H1 (cell line): ENCODE results near the gene LTBP1. TPM values are rescaled to one million over a fixed set of nuclear protein-coding genes. Genes with fewer than 3 reads are reported as not detected.

ENCODE experiments used
- BRCA1 ChIP-seq: IDR thresholded peaks from 2 replicates; pipeline ENCODE4 v1.6.1; 2012; ENCODE audit warnings: low read depth, low read length, improper control_type of control experiment
- CEBPB ChIP-seq: IDR thresholded peaks from 2 replicates; pipeline ENCODE4 v1.6.1; 2012; ENCODE audit warnings: low read depth, low read length
- FOSL1 ChIP-seq: IDR thresholded peaks from 2 replicates; pipeline ENCODE4 v1.6.1; 2011; ENCODE audit warnings: mild to moderate bottlenecking, low read depth, low read length, moderate library complexity; ENCODE audit not compliant: insufficient read depth
- JUND ChIP-seq: IDR thresholded peaks from 2 replicates; pipeline ENCODE4 v1.6.1; 2011; ENCODE audit warnings: mild to moderate bottlenecking, improper control_type of control experiment, low read length
- NRF1 ChIP-seq: IDR thresholded peaks from 2 replicates; pipeline ENCODE4 v1.6.1; 2011; ENCODE audit warnings: mild to moderate bottlenecking, low read depth, low read length, improper control_type of control experiment
- POLR2AphosphoS5 ChIP-seq: IDR thresholded peaks from 2 replicates; pipeline ENCODE4 v1.6.1; 2011; ENCODE audit warnings: low read depth, low read length
- TCF12 ChIP-seq: IDR thresholded peaks from 2 replicates; pipeline ENCODE4 v1.6.1; 2011; ENCODE audit warnings: low read depth, mild to moderate bottlenecking, low read length
- TEAD4 ChIP-seq: IDR thresholded peaks from 2 replicates; pipeline ENCODE4 v1.6.1; 2012; ENCODE audit warnings: low read depth, low read length, inconsistent platforms, mixed read lengths
- polyA plus RNA-seq, 7 experiments: library from polyadenylated mRNA; depleted of rRNA in 3 of 7; stranded (reverse) in 5 of 7; unstranded in 2 of 7; fragments of >200 nt in 5 of 7; fragments of 200-250 nt in 2 of 7; gene quantifications; 1 replicate in 5 of 7; 2 replicates in 1 of 7; 4 replicates in 1 of 7; pipeline versions ENCODE4 v1.2.1 to v1.2.3, GENCODE V29; 2011 to 2013; ENCODE audit warnings: missing spikeins in 2 of 7, mixed read lengths in 2 of 7
- total RNA-seq: library from RNA; stranded (reverse); fragmentation: NEBNext Ultra II Directional; extraction: Animal tissue kit (Norgen Biotek cat#: 25700); gene quantifications from 2 replicates; pipeline ENCODE4 v1.2.1, GENCODE V29; 2021
- TF ChIP-seq, protein P1 (sequence below): fragments of 300-600 bp; sonication (generic); IDR thresholded peaks from 2 replicates; pipeline ENCODE4 v1.7.1; 2012; ENCODE audit warnings: low read length, moderate library complexity, mild to moderate bottlenecking, inconsistent platforms; ENCODE audit not compliant: insufficient replicate concordance
- TF ChIP-seq, protein P2 (sequence below), 3 experiments: IDR thresholded peaks; 1 replicate in 2 of 3; 2 replicates in 1 of 3; pipeline versions ENCODE4 v1.5.1 to v1.6.1; 2011; ENCODE audit warnings: low read length in 3 of 3, mild to moderate bottlenecking in 3 of 3, inconsistent platforms in 2 of 3, low read depth in 1 of 3, moderate library complexity in 1 of 3; ENCODE audit not compliant: insufficient read depth in 1 of 3; ENCODE audit errors: control extremely low read depth in 1 of 3

Gene LTBP1
- total and polyA plus RNA-seq, 2 of the 8 experiments (the other 6 are each of a cell fraction or from before 2014, with no cell fraction given) = 15.4 to 24.7 TPM

GRCh38 chr2:33442528-33443079, 495.9 kb downstream of the LTBP1 start (continued):
- TF ChIP-seq, protein P1, sequence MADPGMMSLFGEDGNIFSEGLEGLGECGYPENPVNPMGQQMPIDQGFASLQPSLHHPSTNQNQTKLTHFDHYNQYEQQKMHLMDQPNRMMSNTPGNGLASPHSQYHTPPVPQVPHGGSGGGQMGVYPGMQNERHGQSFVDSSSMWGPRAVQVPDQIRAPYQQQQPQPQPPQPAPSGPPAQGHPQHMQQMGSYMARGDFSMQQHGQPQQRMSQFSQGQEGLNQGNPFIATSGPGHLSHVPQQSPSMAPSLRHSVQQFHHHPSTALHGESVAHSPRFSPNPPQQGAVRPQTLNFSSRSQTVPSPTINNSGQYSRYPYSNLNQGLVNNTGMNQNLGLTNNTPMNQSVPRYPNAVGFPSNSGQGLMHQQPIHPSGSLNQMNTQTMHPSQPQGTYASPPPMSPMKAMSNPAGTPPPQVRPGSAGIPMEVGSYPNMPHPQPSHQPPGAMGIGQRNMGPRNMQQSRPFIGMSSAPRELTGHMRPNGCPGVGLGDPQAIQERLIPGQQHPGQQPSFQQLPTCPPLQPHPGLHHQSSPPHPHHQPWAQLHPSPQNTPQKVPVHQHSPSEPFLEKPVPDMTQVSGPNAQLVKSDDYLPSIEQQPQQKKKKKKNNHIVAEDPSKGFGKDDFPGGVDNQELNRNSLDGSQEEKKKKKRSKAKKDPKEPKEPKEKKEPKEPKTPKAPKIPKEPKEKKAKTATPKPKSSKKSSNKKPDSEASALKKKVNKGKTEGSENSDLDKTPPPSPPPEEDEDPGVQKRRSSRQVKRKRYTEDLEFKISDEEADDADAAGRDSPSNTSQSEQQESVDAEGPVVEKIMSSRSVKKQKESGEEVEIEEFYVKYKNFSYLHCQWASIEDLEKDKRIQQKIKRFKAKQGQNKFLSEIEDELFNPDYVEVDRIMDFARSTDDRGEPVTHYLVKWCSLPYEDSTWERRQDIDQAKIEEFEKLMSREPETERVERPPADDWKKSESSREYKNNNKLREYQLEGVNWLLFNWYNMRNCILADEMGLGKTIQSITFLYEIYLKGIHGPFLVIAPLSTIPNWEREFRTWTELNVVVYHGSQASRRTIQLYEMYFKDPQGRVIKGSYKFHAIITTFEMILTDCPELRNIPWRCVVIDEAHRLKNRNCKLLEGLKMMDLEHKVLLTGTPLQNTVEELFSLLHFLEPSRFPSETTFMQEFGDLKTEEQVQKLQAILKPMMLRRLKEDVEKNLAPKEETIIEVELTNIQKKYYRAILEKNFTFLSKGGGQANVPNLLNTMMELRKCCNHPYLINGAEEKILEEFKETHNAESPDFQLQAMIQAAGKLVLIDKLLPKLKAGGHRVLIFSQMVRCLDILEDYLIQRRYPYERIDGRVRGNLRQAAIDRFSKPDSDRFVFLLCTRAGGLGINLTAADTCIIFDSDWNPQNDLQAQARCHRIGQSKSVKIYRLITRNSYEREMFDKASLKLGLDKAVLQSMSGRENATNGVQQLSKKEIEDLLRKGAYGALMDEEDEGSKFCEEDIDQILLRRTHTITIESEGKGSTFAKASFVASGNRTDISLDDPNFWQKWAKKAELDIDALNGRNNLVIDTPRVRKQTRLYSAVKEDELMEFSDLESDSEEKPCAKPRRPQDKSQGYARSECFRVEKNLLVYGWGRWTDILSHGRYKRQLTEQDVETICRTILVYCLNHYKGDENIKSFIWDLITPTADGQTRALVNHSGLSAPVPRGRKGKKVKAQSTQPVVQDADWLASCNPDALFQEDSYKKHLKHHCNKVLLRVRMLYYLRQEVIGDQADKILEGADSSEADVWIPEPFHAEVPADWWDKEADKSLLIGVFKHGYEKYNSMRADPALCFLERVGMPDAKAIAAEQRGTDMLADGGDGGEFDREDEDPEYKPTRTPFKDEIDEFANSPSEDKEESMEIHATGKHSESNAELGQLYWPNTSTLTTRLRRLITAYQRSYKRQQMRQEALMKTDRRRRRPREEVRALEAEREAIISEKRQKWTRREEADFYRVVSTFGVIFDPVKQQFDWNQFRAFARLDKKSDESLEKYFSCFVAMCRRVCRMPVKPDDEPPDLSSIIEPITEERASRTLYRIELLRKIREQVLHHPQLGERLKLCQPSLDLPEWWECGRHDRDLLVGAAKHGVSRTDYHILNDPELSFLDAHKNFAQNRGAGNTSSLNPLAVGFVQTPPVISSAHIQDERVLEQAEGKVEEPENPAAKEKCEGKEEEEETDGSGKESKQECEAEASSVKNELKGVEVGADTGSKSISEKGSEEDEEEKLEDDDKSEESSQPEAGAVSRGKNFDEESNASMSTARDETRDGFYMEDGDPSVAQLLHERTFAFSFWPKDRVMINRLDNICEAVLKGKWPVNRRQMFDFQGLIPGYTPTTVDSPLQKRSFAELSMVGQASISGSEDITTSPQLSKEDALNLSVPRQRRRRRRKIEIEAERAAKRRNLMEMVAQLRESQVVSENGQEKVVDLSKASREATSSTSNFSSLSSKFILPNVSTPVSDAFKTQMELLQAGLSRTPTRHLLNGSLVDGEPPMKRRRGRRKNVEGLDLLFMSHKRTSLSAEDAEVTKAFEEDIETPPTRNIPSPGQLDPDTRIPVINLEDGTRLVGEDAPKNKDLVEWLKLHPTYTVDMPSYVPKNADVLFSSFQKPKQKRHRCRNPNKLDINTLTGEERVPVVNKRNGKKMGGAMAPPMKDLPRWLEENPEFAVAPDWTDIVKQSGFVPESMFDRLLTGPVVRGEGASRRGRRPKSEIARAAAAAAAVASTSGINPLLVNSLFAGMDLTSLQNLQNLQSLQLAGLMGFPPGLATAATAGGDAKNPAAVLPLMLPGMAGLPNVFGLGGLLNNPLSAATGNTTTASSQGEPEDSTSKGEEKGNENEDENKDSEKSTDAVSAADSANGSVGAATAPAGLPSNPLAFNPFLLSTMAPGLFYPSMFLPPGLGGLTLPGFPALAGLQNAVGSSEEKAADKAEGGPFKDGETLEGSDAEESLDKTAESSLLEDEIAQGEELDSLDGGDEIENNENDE = no peak
- TF ChIP-seq CEBPB (no peak), NRF1 (no peak), BRCA1 (no peak), TCF12 (no peak), TEAD4 (no peak), POLR2AphosphoS5 (no peak), FOSL1 (no peak), JUND (no peak)
- TF ChIP-seq, protein P2, sequence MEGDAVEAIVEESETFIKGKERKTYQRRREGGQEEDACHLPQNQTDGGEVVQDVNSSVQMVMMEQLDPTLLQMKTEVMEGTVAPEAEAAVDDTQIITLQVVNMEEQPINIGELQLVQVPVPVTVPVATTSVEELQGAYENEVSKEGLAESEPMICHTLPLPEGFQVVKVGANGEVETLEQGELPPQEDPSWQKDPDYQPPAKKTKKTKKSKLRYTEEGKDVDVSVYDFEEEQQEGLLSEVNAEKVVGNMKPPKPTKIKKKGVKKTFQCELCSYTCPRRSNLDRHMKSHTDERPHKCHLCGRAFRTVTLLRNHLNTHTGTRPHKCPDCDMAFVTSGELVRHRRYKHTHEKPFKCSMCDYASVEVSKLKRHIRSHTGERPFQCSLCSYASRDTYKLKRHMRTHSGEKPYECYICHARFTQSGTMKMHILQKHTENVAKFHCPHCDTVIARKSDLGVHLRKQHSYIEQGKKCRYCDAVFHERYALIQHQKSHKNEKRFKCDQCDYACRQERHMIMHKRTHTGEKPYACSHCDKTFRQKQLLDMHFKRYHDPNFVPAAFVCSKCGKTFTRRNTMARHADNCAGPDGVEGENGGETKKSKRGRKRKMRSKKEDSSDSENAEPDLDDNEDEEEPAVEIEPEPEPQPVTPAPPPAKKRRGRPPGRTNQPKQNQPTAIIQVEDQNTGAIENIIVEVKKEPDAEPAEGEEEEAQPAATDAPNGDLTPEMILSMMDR (IDR thresholded peaks at IDR 0.05; ENCODE audit: control extremely low read depth in 1 of 3, insufficient read depth in 1 of 3, low read depth in 1 of 3, low read length in 3 of 3) = no peak
